Ascending aorta (tissue), 2 donors: ENCODE measurements around the gene SCAF4. TPM values are rescaled to one million over a fixed set of nuclear protein-coding genes. Genes with fewer than 3 reads are reported as not detected.

Experiments
- DNase-seq, 2 donors: peaks; one replicate each; pipeline ENCODE4 v3.0.0-alpha.2; 2019; ENCODE audit warnings: low spot score in 2 of 2
- H3K27ac ChIP-seq, 2 donors: fragments of 200-600 bp; sonication (generic); one replicate each; pipeline ENCODE4 v1.5.1; 2016 to 2017; ENCODE audit warnings: mild to moderate bottlenecking in 1 of 2
- H3K27me3 ChIP-seq: fragments of 200-600 bp; sonication (generic); one replicate; pipeline ENCODE4 v1.5.1; 2017
- H3K36me3 ChIP-seq, 2 donors: fragments of 200-600 bp; sonication (generic); one replicate each; pipeline ENCODE4 v1.5.1; 2016
- H3K4me1 ChIP-seq, 2 donors: fragments of 200-600 bp; sonication (generic); one replicate each; pipeline ENCODE4 v1.5.1; 2016 to 2017; ENCODE audit warnings: mild to moderate bottlenecking in 1 of 2
- H3K4me3 ChIP-seq, 2 donors: fragments of 200-600 bp; sonication (generic); one replicate each; pipeline ENCODE4 v1.5.1; 2016 to 2017; ENCODE audit warnings: mild to moderate bottlenecking in 1 of 2
- H3K9me3 ChIP-seq, 2 donors: fragments of 200-600 bp; sonication (generic); one replicate each; pipeline ENCODE4 v1.5.1; 2016
- intact Hi-C: fragments of 100-400 bp; cut with DNase I; formaldehyde crosslinking; loops from one replicate; pipeline ENCODE4 v1.15.1; 2023
- total RNA-seq: library from RNA; depleted of rRNA; stranded (reverse); fragments of >200 nt; gene quantifications from one replicate; pipeline ENCODE4 v1.1.0, GENCODE V29; 2016
- TF ChIP-seq, protein P1 (sequence below), 3 experiments: fragments of 200-600 bp in 2 of 3; fragments of 450-650 bp in 1 of 3; sonication (generic) in 2 of 3; IDR thresholded peaks; one replicate each; pipeline ENCODE4 v1.5.1; 2016 to 2019; ENCODE audit warnings: antibody characterized with exemption in 3 of 3, mild to moderate bottlenecking in 1 of 3, moderate library complexity in 1 of 3

The SCAF4 gene
- total RNA-seq, 1 donor from 2014 or later: 31.2 TPM

DNA sequence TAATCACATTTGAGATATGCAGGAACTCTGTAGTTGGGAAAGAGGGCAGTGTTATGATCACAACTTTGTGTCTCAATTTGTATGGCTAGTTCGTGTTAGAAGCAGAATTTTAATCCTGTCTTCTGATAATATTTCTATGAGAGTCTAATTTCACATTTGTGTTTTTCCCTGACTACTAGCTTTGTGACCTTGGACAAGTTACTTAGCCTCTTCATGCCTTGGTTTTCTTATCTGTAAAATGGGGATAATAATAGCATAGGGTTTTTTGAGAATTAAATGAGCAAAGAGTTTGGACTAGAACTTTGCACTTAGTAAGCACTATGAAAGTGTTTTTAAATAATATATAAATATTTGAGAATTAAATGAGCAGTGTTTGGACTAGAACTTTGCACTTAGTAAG, 24.9 kb upstream of the SCAF4 start:
- intact Hi-C loops: no loop called here
- Histone ChIP-seq H3K4me1 (no peaks in the 10 kb centered on the region), H3K4me3 (no peak overlapping the region), H3K27ac (no peak overlapping the region), H3K27me3 (no peaks in the 10 kb centered on the region), H3K9me3 (no peaks in the 10 kb centered on the region), H3K36me3 (no peaks in the 10 kb centered on the region)
- TF ChIP-seq, protein P1, sequence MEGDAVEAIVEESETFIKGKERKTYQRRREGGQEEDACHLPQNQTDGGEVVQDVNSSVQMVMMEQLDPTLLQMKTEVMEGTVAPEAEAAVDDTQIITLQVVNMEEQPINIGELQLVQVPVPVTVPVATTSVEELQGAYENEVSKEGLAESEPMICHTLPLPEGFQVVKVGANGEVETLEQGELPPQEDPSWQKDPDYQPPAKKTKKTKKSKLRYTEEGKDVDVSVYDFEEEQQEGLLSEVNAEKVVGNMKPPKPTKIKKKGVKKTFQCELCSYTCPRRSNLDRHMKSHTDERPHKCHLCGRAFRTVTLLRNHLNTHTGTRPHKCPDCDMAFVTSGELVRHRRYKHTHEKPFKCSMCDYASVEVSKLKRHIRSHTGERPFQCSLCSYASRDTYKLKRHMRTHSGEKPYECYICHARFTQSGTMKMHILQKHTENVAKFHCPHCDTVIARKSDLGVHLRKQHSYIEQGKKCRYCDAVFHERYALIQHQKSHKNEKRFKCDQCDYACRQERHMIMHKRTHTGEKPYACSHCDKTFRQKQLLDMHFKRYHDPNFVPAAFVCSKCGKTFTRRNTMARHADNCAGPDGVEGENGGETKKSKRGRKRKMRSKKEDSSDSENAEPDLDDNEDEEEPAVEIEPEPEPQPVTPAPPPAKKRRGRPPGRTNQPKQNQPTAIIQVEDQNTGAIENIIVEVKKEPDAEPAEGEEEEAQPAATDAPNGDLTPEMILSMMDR (IDR thresholded peaks at IDR 0.05): no peak
- no peak for DNase-seq

DNA sequence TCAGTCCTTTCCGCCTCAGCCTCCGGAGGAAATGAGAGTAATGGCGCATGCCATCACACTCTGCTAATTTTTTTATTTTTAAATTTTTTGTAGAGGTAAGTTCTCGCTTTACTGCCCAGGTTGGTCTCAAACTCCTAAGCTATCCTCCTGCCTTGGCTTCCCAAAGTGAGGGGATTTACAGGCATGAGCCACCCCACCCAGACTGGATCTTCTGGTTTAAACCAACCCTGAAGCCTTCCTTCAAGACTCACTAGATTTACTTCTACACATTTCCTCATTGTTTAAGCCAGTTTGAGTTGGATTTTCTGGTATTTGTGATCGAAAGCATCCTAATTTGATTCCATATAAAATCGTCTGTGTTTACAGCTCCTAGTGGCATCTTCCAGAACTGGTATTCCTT, 23.1 kb upstream of the SCAF4 start:
- intact Hi-C loops: no loop called here
- Histone ChIP-seq H3K9me3 (no peaks in the 10 kb centered on the region), H3K4me3 (no peak overlapping the region), H3K27ac (no peak overlapping the region), H3K4me1 (no peaks in the 10 kb centered on the region), H3K36me3 (no peaks in the 10 kb centered on the region), H3K27me3 (no peaks in the 10 kb centered on the region)
- no peak for DNase-seq
- TF ChIP-seq, protein P1 (IDR thresholded peaks at IDR 0.05): no peak

DNA sequence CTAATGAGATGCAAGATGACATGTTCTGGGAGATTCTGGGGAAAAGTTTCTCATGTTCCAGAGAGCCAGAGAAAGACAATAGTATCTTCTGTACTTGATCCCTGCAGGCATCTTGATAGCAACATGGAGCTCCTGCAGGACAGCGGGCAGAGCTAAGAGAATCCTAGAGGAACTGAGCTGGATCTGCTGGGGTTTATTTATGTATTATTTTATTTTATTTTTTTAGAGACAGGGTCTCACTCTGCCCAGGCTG, 22.7 kb upstream of the SCAF4 start:
- DNase-seq: no peak
- intact Hi-C loops: no loop called here
- Histone ChIP-seq H3K4me1 (no peaks in the 10 kb centered on the region), H3K27ac (no peak overlapping the region), H3K27me3 (no peaks in the 10 kb centered on the region), H3K36me3 (no peaks in the 10 kb centered on the region), H3K4me3 (no peak overlapping the region), H3K9me3 (no peaks in the 10 kb centered on the region)
- TF ChIP-seq, protein P1 (IDR thresholded peaks at IDR 0.05): no peak

DNA sequence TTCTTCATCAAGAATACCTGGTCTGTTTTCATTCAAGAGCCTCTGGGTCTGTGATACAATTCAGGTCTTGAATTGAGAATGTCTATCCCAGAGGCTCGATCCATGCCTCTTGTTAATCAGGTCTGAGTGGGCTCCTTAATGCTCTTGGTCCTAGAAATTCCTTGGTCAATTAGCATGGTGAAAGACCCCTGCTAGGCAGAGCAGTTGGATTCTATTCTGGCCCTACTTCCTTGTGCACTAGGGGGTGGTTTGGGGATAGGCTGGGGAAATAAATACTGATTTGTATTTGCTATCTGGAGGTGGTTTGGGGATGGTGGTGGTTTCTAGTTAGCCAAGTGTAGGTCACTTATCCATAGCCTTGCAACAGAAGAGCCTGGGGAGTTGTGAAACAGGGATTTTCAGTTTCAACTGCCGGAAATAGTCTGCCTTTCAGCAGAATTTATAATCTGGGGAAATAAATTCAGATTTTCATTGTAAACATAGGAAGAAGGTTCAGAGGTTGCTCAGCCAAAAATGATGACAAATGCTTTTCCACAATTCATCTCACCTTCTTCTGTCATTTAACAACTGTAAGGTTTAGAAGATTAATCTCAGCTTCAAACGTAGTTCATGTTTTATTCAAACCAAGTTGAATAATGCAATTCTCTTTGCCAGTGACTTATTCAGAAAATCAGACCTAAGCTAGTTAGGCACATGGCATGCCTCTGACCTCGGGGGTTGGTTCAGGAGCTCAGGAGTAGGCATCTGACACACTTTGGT, 22.2 kb upstream of the SCAF4 start:
- intact Hi-C loops: no loop called here
- TF ChIP-seq, protein P1 (IDR thresholded peaks at IDR 0.05): no peak
- Histone ChIP-seq H3K27ac (no peak overlapping the region), H3K4me1 (no peaks in the 10 kb centered on the region), H3K27me3 (no peaks in the 10 kb centered on the region), H3K9me3 (no peaks in the 10 kb centered on the region), H3K36me3 (no peaks in the 10 kb centered on the region), H3K4me3 (no peak overlapping the region)
- DNase-seq: no peak

DNA sequence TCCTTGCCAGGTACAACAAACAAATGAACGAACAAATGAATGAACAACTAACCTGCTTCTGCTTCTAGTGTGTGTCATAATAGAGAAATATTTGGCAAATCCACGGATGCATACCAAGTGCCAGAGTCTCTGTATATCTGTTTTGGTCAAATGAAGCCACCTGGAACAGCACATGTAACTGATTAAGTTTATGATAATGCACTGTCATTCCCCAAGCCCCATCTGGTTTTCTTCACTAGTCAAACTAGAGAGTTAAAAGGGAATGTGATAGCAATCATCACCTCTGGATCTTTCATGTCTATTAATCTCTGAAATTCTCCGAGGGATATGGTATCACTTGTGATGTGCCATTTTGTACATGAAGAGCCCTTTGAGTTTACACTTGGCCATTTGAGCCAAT, 21.0 kb upstream of the SCAF4 start:
- H3K9me3 ChIP-seq: no peaks in the 10 kb centered on the region
- H3K27me3 ChIP-seq: no peaks in the 10 kb centered on the region
- TF ChIP-seq, protein P1 (IDR thresholded peaks at IDR 0.05): no peak
- no peak for DNase-seq
- H3K4me1 ChIP-seq: no peaks in the 10 kb centered on the region
- H3K4me3 ChIP-seq: no peak overlapping the region
- no peak overlapping the region for H3K27ac ChIP-seq
- no peaks in the 10 kb centered on the region for H3K36me3 ChIP-seq
- intact Hi-C loops: no loop called here

DNA sequence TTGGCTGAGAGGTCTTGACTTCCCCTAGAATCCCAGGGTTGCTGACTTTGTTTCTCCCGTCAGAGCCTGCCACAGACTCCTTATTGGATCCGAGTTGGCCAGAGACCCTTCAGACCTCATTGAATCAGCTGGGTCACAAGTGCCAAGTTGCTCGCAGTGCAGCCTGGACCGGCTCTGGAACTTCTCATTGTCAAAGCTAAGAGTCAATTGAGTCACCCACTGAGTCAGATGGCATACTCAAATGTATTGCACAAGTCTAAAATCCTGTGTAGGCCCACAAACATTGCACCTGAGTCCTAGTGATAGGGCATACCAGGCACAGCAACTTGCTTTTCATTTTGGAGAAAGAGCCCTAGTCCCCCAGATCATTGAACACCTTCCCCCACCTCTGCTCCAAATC, 20.4 kb upstream of the SCAF4 start:
- Histone ChIP-seq H3K27ac (no peak overlapping the region), H3K4me1 (no peaks in the 10 kb centered on the region), H3K4me3 (no peak overlapping the region), H3K27me3 (no peaks in the 10 kb centered on the region), H3K9me3 (no peaks in the 10 kb centered on the region), H3K36me3 (no peaks in the 10 kb centered on the region)
- TF ChIP-seq, protein P1 (IDR thresholded peaks at IDR 0.05): no peak
- DNase-seq: no peak
- intact Hi-C loops: no loop called here
